HG02610 (cell line): ENCODE measurements around the gene ERFL.

Experiments used
- ATAC-seq: cut with Tn5 transposase; IDR thresholded peaks from one replicate; pipeline ENCODE4 v1.9.1; 2021; ENCODE audit warnings: mild to moderate bottlenecking, moderate library complexity; ENCODE audit not compliant: unreplicated experiment

ERFL gene

GRCh38 chr19:41927497-41928192 is 604 bp downstream of the ERFL start:
- ATAC-seq = no peak

- no peak for ATAC-seq
Measured at GRCh38 chr19:41926763-41927496, 1.3 kb downstream of the ERFL start.

- no peak for ATAC-seq
Measured at GRCh38 chr19:41926028-41926762, 2.1 kb downstream of the ERFL start.

- no peak for ATAC-seq
Measured at GRCh38 chr19:41925208-41926003, 2.8 kb downstream of the ERFL start.

- no peak for ATAC-seq
Measured at GRCh38 chr19:41924151-41925145, 3.8 kb downstream of the ERFL start.

- no peak for ATAC-seq
Measured at GRCh38 chr19:41923045-41923788, 5.0 kb downstream of the ERFL start.

- ATAC-seq = no peak
Measured at GRCh38 chr19:41922585-41922984, 5.7 kb downstream of the ERFL start.

GRCh38 chr19:41921577-41922576 is 6.4 kb downstream of the ERFL start:
- ATAC-seq = no peak

- no peak for ATAC-seq
Measured at GRCh38 chr19:41920882-41921576, 7.2 kb downstream of the ERFL start.

- no peak for ATAC-seq
Measured at GRCh38 chr19:41919948-41920712, 8.1 kb downstream of the ERFL start.

GRCh38 chr19:41918653-41919244 is 9.5 kb downstream of the ERFL start:
- ATAC-seq = no peak

- ATAC-seq = no peak
Measured at GRCh38 chr19:41918095-41918494, 10.2 kb downstream of the ERFL start.

GRCh38 chr19:41917676-41918075 is 10.6 kb downstream of the ERFL start:
- no peak for ATAC-seq

GRCh38 chr19:41915776-41916414 is 12.4 kb downstream of the ERFL start:
- ATAC-seq = no peak

- no peak for ATAC-seq
Measured at GRCh38 chr19:41915021-41915775, 13.1 kb downstream of the ERFL start.
